HG03095 (cell line): Measurements from ENCODE around the gene DUSP18.
A peak's percentile ranks its signal among the peaks of the same experiment; 100 is the strongest.
"Not testable (repeated sequence)": the region's sequence is repeated elsewhere in the genome, so short reads cannot be mapped to it uniquely, and the experiment has no call there.

Source experiments
- ATAC-seq: cut with Tn5 transposase; IDR thresholded peaks from one replicate; pipeline ENCODE4 v1.9.1; 2021; ENCODE audit warnings: moderate library complexity; ENCODE audit not compliant: unreplicated experiment

DUSP18 gene

DNA sequence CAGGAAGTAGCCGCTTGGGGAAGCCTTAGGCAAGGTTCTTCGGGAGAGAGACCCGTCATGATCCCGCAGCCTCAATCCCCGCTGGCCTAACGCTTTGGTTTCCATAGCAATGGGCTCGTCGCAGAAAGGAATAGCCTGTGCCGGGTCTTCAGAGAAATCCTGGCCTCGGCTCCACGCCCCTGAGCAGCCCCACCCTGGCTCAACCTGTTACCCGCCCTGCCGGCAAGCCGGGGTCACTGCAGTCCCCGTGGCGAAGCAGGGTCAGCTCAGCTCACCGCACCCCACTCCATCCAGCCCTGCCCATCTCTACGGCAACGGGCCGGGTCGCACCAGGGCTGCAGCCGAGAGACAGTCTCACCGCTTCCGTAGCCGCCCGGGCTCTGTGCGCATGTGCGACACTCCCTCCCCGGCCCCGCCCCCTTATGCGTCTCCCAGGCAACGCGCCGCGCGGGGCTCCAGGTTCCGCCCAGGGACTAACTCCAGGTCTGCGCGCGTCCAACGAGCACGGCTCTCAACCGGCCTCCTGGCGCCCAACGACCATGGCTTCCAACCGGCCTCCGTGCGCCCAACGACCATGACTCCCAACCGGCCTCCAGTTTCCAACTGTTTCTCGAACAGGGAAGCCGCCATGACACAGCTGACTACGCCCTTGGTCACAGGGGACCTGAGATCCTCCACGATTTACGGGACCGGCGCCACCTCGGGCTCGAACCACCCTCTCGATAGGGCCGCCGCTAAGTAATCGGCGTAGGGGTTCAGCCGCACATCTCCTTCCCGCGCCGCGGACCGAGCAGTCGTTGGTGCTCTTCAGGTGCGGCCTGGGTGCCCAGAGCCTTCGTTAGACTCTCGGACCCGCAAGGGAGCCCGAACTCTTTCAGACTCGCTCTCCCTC lies at the start of gene DUSP18:
Gene DUSP18, minus strand, starts transcription at position 382 of the 892 bp plus-strand sequence. CDS start 3,872 bp downstream, outside the sequence.
- peak; percentile 74 for ATAC-seq

DNA sequence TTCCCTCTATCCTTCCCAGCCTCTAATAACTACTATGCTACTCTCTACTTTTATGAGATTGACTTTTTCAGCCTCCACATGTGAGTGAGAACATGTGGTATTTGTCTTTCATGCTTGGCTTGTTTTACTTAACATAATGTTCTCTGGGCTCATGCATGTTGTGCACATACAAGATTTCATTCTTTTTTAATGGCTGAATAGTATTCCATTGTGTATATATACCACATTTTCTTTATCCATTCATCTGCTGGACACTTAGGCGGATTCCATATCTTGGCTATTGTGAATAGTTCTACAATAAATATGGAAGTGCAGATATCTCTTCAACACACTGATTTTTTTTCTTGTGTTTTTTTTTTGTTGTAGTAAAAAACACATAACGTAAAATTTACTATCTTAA lies 46.4 kb upstream of the DUSP18 start:
- ATAC-seq: no peak

DNA sequence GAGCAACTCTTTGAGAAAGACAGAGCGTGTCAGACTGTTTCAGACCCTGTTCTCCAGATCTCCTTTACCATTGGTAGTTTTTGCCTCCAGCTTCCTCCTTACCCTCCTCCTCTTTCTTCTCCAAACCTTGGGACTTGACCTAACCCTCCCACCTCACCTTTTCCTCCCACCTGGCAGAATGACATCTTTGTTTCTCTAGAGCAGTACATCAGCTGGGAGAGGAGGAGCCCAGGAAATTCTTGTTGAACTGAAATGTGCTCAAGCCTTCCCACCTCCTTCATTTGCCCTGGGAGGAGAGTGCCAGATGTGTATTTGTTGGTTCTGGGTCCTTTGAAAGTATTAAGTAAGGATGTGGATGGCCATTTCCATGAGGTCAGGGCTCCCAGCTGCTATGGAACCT lies 44.4 kb upstream of the DUSP18 start:
- ATAC-seq: no peak

DNA sequence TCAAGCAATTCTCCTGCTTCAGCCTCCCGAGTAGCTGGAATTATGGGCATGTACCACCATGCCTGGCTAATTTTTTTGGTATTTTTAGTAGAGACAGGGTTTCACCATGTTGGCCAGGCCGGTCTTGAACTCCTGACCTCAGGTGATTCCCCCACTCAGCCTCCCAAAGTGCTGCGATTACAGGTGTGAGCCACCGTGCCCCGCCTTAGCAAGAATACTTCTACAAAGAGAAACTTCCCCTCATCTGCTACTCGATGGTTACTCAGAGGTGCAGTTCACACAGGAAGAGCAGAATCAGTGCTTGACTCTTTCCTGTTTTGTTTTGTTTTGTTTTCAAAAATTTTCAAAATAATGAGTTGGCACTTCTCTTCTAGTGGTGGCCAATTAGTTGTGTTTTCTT lies 42.3 kb upstream of the DUSP18 start:
- not testable (repeated sequence) for ATAC-seq

DNA sequence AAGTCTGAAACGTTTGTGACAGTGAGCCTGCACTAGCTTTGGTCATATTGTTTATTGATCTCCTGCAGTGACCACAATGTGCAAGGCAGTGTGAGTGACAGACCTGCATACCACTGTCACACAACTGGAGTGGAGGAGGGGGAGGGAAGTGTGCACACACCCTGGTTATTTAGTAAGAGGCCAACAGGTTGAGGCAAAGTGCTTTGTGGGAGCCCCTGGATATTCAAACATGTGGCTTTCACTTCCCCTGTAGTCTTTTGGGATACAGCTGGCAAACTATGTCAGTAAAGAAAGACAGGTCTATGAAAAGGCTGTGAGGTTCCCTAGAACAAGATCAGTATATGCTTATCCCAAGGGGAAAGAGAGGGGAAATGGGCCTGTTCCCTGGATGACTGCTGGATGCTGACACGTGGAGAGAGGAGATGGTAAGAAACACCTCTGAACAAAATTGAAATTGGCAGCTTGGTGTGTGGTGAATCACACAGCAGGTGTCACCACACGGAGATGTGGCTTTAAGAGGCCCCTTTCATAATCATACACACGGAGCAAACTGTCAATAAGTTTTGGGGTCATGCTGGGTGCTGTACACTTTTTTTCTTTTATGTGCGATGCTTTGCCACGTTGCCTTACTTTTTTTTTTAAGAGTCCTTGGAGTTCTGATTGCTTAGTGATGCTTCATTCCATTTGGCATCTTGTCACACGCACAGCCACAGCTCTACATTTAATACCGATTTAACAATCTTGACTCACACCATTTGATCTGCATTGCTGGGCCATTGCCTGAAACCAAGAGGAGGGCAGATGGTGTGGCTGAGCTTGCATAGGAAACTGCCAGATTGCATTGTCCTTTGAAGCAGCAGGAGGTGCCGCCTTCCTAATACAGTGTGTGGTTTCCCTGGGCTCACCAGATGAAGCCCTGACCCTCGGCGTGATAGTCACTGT lies 38.3 kb upstream of the DUSP18 start:
- ATAC-seq: peak; percentile 63

DNA sequence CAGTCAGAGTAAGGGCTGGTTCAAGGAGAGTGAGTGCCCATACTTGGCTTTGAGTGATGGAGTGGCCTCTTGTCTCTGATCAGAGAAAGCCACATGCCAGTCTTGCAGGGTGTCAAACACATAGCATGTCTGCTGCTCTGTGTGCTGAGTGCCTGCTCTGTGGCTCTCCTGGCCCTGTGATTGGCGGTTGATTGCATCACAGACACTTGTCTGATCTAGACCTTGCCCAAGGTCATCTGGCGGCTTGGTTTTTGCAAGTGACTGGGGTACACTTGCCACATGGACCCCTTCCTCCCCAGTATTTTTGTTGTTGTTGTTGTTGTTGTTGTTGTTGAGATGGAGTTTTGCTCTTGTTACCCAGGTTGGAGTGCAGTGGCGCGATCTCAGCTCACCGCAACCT lies 37.3 kb upstream of the DUSP18 start:
- no peak for ATAC-seq

DNA sequence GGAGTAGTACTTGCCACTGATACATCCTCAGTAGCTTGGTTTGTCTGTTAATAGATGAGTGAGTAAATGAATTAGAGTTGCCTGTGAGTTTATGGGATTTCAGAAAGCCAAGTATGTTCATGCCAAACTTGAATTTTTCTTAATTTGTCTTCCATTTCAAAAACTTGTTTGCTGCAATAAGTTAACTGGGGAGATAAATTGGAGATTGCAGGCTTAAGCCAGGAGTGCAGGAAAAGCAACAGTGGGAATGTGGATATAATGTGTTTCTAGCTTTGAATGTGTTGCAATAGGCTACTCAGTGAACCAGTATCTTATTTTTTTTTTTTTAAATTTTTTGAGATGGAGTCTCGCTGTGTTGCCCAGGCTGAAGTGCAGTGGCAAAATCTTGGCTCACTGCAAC lies 35.2 kb upstream of the DUSP18 start:
- no peak for ATAC-seq

DNA sequence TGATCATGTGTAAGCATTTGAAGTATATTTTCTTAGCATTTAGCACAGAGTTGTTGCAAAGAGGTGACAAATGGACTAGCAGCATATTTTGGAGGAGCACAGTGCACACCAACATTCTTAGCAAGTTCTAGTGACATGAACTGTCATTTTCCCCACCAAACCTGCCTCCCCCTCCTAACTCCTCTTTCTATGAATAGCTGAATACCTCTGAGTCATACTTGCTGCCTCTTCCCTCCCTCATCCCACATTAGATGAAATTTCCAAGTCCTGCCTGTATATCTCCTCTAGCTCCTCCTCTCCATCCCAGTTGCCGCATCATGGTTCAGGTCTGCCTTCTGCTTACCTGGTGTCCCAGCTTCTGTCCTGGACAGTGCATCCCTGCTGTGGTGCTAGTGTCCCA lies 34.2 kb upstream of the DUSP18 start:
- no peak for ATAC-seq

DNA sequence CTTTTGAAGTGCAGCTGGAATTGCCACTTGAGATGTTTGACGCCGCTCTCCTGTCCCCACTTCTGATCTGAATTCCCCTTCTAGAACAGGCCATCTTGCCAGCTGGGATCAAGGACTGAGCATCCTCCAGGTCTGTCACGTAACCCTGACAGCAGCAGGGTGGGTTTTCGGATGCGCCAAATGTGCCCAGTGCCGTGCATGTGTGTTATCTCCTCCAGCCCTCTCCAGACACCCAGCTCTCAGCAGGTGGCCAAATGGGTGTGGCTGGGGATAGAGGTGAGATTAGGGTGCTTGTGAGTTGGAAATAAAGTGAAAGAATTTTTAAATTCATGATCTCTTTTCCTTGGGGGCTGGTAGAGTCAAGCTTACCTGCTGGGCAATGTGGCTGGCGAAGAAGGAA lies 30.3 kb upstream of the DUSP18 start:
- no peak for ATAC-seq

DNA sequence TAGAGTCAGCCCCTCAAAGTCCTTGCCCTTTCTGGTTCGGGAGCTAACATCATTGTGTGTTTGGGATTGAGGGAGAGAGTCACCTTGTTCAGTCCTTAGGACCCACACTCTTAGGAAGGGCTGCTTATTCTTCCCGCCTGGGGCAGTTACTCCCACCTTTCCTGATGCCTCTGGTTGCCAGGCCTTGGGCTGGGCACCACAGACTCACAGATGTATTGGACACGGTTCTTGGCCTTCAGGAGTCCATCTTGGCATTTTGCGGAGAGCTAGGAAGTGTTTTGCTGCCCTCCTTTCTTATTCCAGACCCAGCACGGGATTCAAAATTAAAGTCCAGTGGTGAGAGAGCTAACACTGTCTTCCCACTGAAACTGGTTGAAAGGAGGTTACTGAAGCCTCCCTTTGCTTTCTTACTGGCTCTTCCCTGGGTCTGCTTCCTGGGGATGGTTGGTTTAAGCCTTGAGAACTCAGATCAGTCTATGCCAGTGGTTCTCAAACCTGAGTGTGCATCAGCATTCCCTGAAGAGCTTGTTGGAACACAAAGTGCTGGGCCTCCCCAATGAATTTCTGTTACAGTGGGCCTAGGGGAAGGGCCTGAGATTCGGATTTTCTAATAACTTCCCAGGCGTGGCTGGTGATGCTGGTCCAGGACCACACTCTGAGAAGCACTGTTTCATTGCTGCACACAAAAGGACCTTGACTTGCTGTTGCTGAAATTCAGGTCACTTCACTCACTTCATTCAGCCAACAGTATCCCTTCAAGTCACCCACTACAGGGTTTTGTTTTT lies 28.4 kb upstream of the DUSP18 start:
- ATAC-seq: no peak

DNA sequence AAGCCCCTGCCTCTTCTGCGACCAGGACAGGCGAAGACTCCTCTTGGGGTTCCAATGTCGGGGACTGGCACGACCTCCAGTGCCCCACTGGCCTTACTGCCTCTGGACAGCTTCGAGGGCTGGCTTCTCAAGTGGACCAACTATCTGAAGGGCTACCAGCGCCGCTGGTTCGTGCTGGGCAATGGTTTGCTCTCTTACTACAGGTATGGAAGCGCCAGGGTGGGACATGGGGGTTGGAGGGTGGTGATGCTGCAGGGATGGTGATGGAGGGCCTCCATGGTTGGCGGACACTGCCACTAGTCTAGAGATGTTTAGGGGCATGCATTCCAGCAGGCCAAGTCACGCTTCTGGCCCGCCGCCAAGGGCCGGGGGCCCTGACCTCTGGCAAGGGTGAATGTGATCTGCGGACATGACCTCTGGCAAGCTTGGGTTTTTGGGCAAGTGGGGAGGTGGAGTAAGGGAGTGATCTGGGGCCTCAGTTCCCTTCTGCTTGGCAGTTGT lies 27.7 kb upstream of the DUSP18 start:
- no peak for ATAC-seq

DNA sequence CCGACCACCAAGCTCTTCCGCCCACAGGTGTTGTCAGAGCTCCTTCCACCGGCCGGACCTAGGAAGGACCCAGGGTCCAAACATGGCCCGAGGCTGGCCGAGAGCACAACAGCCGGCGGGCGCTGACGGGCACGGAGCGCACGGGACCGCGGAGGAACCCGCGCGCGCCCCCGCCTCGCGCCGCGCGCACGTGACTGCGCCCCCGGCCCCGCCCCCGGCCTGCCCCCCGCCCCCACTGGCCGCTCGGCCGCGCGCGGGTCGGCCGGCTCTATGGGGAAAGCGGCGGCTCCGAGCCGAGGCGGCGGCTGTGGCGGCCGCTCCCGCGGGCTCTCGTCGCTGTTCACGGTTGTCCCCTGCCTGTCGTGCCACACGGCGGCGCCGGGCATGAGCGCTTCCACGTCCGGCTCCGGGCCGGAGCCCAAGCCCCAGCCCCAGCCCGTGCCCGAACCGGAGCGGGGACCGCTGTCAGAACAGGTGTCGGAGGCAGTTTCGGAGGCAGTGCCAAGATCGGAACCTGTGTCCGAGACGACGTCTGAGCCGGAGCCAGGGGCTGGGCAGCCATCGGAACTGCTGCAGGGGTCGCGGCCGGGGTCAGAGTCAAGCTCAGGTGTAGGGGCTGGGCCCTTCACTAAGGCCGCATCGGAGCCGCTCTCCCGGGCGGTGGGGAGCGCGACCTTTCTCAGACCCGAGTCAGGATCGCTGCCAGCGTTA lies 27.1 kb upstream of the DUSP18 start, which contains the start of gene OSBP2:
Gene OSBP2, plus strand, starts transcription at position 235 of the 711 bp plus-strand sequence. Its CDS starts 36 bp downstream, at position 271.
- no peak for ATAC-seq

DNA sequence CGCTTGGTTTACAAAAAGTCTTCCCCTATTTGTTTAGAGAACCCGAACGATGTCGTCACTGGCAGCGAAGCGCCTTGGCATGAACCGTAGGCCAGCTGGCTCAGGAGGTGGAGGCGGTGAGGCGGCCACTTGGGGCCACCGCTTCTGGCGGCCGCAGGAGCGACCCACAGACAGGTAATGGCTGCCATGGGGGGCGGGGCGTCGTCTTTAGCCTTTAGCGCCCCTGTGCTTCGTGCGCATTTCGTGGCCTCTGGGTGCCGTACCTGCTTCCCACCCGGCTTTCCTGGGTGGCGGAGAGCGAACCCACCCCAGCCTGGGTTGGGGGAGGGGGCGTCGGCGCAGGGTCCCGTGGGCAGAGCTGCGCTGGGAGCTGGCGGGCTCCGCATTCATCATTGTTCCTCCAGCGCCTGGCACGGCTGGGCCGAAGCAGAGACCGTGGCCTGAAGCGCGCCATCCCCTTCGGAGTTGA lies 26.5 kb upstream of the DUSP18 start:
- no peak for ATAC-seq

DNA sequence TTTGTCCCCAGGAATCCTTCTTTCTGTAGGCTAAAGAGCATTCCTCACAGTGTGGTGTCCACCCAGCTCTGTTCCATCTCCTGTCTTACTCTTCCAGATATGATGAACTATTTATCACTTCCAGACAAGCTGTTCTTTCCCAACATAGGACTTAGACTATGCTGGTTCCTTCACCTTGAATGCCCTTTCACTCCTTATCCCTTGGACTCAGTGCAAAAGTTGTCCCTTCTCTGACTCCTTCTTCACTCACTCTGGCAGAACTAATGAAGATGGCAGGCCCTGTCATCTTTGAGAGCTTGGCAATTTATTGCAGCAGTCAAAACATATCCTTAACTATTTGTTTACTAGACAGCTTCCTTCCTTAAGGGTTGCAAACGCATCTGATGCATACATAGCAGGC lies 23.5 kb upstream of the DUSP18 start:
- ATAC-seq: no peak

DNA sequence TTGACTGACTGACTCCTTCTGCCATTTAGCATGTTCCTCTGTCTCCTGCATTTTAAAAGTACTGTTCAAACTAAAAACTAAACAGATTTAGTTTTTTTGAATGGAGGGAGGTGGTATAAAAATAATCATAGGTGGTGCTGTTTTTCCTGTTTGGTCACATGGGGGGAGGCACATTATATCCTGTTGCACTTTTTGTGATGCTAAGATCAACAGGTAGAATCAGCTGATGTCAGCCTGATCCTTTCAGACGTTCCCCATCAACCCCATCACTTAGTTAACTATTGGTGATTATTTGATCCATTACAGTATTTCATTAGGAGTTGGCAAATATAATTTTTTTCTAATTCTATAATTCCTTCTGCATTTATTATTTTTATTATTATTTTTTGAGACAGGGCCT lies 21.9 kb upstream of the DUSP18 start:
- no peak for ATAC-seq

DNA sequence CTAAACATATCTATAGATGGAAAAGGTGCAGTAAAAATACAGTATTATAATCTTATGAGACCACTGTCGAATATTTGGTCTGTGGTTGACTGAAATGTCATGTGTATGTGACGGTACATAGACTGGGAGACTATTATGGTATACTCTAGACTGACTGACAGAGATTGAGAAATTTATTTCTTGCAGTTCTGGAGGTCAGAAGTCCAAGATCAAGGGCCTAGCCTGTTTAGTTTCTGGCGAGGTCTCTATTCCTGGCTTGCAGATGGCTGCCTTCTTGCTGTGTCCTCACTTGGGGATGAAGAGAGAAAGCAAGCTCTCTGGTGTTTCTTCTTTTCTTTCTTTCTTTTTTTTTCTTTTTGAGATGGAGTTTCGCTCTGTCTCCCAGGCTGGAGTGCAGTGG lies 19.7 kb upstream of the DUSP18 start:
- ATAC-seq: no peak

DNA sequence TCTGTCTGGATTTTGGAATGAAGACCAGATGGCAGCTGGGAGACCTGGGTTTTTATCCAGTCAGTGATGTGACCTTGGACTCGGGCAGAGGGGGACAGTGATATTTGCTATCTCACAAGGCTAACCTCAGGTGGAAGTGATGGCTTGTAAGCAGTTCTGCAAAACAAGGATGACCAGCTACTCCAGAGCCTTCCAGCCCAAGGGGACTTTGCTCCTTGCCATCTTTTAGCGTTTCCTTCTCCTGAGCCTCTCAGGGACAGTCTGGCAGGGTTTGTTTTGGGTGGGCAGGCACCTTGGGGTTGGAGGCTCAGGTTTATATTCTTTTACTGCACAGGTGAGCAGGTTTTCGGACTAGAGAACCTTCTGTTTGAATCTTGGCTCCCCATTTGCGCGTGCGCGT lies 17.5 kb upstream of the DUSP18 start:
- no peak for ATAC-seq

DNA sequence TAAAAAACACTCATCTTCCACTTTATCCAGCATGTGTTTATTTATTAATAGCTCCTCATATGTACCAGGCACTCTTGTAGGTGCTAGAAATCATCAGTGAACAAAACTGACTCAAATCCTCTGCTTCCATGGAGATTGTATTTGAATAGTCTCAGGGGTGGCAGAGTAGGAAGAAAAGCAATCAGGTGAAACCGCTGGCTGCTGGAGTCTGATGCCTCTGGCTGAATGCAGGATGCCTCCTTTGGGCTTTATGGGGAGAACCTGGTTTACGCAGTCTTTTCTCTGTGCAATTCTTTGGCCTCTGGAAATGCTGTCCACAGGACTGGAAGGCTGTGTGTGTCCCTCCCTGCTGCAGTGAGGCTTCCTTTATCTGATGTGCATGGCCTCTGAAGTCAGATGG lies 14.2 kb upstream of the DUSP18 start:
- no peak for ATAC-seq

DNA sequence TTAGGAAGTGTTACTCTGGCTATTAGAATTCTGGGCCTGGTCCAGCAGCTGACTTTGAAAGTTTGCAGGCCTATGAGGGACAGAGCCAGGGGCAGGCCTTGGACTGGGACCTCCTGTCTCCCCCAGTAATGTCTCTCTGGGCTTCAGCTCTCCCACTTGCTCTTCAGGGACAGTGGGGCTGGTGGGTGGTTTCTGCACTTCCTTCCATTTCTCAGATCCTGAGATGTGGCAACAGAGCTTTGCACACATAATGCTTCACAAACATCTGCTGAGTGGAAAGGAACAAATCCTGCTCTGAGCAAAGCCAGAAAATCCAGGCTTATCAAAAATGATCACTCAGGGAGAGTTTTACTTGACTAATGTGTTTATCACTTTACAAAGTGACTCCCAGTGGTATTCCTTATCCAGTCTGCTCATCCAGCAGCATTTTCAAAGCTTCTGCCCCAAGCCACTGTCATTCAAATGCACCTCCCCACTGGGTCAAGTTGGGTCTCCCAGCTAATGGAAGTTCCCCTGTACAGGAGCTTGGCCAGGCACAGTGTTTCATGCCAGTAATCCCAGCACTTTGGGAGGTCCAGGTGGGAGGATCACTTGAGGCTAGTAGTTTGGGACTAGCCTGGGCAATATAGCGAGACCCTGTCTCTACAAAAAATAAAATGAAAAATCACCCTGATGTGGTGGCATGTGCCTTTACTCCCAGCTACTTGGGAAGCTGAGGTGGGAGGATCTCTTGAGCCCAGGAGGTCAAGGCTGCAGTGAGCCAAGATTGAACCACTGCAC lies 13.5 kb upstream of the DUSP18 start:
- ATAC-seq: no peak
